Measurements from ENCODE around the gene CLASP1.

- TF ChIP-seq CTCF (IDR thresholded peaks at IDR 0.05) (no peak), POLR2A (IDR thresholded peaks at IDR 0.05) (no peak)
Measured at GRCh38 chr2:121524685-121525425, 124.4 kb downstream of the CLASP1 start.
